A204.1 (cell line): Measurements from ENCODE around the gene TAF1D.
"Not testable (repeated sequence)": the region's sequence is repeated elsewhere in the genome, so short reads cannot be mapped to it uniquely, and the experiment has no call there.

Source experiments
- FAIRE-seq: peaks from 2 replicates; lab custom pipeline; 2012; peaks lifted over from hg19 to GRCh38; lab: Jason Lieb, UNC

Gene TAF1D, protein sequence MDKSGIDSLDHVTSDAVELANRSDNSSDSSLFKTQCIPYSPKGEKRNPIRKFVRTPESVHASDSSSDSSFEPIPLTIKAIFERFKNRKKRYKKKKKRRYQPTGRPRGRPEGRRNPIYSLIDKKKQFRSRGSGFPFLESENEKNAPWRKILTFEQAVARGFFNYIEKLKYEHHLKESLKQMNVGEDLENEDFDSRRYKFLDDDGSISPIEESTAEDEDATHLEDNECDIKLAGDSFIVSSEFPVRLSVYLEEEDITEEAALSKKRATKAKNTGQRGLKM

DNA sequence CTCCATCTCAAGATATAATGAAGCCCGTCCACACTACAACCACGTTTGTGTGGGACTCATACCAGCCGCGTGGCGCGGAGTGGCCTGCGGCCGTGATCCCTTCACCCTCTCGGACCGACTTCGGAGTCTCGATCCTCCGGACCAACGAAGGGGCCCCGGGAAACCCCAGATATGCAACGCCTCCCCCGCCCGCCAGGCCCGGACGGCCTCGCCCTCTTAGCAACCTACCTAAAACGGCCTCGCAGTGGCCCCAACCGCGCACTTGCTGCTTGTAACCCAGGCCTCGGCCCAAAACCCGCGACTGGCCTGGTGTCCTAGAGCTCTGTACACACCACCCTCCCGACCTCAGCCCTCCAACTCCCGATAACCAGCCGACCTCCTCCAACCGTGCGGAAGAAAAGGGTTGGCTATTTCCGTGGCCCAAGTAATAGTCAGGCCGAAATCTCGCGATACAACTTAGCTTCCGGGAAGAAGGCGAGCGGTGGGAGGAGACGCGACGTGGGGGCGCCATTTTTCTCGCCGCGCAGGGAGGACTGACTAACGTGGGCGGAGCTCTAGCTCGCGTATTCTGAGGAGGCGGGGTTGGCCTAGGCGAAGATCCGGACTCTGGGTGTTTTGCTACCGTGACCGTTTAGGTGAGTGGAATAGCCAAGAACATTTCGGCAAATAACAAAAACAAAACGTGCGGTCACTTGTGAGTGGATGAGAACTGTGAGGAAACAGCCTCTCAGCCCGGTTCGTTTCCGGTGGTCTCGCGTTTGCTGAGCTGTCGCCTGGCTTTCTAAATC is at the start of gene TAF1D, which contains the start of gene C11orf54:
TAF1D (minus strand) TSS at position 402 of the 788 bp plus-strand sequence. CDS start 2,191 bp downstream, outside the sequence.
C11orf54 (plus strand) TSS at position 579 of the 788 bp plus-strand sequence. CDS start 5,722 bp downstream, outside the sequence.
- FAIRE-seq: peak; percentile 96

DNA sequence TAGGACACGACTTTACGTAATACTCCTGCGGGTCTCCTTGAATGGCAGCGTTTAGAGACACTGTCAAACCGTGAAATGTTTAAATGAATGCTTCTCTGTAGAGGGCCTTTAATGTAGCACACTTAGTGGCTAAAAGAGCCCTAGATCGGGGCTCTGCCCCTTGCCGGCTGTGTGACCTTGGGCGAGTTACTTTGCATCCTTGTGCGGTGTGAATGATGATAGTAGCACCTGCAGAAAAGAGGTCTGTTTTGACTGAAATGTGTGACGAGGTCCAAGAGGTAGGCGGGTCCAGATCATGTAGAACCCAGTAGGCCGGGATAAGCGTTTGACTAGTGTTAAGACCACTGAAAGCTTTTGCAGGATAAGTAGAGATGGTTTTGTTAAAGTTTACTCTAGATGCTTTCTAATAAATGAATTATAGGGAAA is 43.7 kb upstream of the TAF1D start:
- FAIRE-seq: no peak

DNA sequence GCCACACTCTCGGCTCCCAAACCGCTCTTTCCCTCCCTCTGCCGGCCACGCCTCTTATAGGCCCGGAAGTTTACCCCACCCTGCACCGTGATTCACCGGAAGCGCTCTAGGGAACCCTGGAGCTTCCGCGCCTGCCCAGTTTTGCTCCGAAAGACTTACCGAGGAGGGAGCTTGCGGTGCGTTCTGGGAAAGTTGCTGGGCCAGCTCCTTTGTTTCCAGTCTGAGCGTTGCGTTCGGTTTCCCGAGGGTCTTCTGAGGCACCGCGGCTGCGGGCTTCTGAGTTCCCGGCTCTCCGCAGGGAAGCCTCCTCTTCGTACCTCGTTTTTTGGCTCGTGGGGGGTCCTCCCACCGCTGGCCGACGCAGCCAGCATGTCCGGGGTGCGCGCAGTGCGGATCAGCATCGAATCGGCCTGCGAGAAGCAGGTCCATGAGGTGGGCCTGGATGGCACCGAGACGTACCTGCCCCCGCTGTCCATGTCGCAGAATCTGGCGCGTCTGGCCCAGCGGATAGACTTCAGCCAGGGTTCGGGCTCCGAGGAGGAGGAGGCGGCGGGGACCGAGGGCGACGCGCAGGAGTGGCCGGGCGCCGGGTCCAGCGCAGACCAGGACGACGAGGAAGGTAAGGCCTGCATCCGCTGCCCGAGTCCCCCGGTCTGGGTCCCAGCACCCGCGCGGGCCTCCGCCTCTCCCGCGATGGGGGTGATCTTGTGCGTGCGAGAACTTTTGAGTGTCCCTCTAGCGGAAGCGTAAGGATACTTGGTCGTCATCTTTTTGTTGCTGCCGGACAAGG is 43.0 kb upstream of the TAF1D start, which contains the start of gene MED17:
MED17 (plus strand) TSS at position 138 of the 790 bp plus-strand sequence; CDS start at position 370, 232 bp downstream.
- FAIRE-seq: peak; percentile 94

DNA sequence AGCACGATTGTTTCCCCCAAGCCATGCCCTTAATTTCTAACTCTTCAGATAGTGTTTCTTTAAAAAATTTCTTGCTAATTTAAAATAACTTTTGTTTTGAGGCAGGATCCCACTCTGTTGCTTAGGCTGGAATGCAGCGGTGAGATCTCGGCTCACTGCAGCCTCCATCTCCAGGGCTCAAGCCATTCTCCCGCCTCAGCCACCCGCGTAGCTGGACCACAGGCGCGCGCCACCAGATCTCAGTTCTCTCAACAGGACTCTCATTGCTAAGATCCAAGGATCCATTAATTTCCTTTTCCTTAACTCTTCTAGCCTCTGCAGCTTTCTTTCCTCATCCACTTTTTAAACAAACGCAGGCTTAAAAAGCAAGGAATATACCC is 42.5 kb upstream of the TAF1D start:
- FAIRE-seq: no peak

DNA sequence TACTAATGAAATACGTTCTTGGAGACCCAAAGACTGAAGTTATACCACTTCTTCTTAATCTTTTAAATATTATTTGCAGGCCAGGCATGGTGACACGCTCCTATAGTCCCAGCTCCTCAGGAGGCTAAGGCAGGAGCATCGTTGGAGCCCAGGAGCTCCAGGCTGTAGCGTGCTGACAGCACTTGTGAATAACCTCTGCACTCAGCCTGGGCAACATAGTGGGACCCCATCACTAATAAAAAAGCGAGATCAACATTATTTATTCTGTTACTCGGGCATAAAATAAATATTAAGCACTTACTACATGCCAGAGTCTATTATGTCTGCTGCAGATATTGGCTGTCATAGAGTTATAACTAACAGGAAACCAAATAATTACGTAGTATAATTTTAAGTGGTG is 42.1 kb upstream of the TAF1D start:
- no peak for FAIRE-seq

DNA sequence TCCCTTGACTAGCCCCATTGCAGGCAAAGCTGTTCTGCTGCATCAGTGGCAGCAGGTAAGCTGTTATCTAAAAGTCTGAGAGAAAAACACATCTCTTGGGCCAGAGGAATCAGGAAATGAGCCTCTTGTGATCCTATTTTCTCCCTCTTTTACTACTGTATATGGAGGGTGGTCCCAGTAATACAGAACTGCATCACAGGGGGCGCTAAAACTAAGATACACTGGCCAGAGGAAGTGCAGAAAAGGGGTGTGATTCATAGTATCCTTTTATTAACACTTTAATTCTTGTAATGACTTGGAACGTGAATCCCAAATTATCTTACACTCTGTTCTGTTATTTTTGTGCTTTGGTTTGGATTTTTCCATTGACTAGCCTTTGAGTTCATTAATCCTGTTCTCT is 34.0 kb upstream of the TAF1D start:
- FAIRE-seq: no peak

DNA sequence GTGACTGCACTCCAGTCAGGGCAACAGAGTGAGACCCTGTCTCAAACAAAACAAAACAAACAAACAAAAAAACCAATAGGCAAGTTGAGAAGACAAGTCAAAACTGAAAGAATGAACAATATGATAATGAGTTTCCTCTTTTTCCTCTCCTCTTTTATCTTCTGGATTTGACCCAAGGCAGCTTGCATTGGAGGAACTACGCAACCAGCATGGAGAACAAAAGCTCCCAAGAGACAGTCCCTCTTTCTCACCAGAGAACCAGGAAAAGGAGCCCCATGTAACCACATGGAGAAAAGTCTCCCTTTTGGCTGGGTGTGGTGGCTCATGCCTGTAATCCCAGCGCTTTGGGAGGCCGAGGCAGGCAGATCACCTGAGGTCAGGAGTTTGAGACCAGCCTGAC is 33.3 kb upstream of the TAF1D start:
- FAIRE-seq: not testable (repeated sequence)

DNA sequence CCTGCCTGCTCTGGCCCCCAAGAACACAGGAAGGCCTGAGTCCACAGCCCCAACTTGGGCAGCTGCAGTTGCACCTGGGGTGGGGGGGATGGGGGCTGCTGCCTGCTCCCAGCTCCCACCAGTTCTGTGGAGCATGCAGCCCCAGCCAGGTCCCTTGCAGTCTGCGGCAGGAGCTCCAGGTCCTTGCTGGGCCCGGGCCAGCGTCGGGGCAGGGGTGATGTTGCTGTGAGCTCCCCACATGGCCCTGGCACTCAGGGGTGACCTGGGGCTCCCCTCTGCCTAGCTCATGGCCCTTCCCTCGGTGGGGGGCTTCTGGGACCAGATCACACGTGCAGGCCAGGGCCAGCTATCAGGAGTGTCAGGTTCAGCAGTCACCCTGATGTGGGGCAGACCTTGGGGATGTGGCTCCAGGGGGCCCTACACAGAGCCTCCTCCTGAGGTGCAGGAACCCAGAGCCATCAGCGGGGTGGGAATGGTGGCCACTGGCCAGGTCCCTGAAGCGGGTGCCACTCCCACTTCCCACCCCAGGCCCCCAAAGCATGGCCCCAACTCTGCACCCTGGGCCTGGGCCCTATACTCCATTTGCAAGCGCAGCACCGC is 32.4 kb upstream of the TAF1D start:
- FAIRE-seq: no peak

DNA sequence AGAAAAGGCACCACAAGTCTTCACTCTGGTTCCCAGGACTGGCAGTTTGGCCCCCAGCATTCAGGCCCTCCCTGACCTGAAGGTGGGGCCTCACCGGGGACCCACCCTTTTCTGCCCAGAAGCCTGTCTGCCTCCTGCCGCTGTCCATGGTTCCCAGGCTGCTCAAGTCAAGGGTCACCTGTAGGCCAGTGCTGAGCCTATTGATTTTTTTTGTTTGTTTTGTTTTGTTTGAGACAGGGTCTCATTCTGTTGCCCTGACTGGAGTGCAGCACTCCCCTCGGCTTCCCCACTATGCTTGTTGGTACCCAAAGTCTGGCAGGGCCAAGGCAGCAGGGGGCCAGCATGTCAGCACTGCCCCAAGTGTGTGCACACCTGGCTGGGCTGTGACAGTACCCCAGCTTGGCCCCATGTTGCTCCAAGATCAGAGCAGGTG is 31.8 kb upstream of the TAF1D start:
- no peak for FAIRE-seq

DNA sequence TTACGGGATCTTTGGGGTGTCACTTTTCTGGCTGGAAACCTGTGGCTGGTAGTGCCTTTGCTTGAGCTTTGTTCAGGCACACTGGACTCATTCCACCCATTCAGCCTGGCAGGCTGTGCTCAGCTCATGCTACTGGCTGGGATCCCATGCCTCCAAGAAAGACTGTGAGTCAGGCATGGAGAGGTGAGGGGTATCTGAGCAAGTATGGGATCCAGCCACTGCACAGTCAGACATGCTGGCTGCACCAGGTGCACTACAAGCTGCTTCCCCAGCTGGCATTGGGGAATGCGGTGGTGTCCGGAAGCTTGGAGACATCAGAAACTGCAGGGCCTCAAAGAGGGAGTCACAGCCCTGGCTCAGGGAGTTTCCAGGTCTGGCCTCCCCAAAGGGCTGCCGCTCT is 30.8 kb upstream of the TAF1D start:
- no peak for FAIRE-seq

DNA sequence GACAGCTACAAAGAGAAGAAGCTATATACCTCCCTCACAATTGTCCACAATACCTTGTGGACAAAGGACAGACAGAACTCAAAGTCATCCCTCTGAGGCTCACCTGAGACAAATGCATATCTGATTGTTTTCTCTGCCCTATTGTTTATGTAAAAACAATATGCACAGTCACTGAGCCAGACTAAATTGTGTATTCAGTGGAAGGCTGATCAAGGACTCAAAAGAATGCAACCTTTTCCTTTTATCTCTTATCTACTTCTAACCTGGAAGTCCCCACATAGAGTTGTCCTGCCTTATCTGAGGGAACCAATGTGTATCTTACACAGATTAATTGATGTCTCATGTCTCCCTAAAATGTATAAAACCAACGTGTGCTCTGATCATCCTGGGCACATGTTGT is 28.9 kb upstream of the TAF1D start:
- FAIRE-seq: no peak

DNA sequence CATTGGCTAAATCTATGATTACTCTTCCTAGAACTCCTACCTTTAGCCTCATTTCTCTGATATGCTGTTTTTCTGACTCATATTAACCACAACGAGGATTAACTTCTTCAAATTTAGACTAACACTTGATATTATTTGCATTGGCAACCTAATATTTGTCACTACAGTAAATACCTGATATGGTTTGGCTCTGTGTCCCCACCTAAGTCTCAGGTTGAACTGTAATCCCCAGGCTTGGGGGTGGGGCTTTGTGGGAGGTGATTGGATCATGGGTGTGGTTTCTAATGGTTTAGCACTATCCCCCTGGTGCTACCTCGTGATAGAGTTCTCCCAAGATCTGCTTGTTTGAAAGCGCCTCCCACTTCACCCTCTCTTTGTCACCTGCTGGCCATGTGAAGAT is 25.7 kb upstream of the TAF1D start:
- FAIRE-seq: no peak

DNA sequence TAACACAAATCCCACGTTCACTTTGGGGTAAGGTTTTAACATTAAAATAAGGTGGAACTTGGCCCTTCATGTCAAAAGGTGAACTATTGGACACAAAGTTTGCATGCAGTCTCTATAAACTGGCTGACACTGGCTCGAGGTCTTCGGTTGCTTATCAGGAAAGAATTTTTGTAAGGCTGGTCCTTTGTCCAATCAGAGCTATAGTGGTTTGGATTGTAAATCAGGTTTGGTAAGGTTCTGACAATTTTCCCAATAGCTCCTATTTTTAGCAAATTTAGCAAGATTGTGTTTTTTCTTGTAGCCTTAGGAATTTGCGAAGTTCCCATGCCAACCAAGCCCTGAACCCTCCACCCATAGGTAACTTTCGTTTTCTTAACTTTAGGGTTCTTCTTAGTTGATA is 25.2 kb upstream of the TAF1D start:
- FAIRE-seq: no peak

DNA sequence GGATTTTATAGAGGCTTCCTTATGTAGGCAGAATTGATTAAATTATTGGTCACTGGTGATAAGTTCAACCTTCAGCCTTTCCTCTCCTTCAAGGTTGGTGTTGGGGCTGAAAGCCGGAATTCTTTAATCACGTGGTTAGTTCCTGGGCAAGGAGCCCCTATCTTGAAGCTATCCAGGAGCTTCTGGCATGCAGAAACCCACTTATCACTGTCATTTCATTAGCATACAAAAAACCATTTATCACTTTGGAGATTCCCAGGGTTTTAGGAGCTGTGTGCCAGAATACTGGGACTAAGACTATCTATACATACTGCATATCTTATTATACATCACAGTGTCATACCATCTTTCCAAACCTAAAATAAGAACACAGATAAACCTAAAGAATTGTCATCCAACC is 24.3 kb upstream of the TAF1D start:
- no peak for FAIRE-seq

DNA sequence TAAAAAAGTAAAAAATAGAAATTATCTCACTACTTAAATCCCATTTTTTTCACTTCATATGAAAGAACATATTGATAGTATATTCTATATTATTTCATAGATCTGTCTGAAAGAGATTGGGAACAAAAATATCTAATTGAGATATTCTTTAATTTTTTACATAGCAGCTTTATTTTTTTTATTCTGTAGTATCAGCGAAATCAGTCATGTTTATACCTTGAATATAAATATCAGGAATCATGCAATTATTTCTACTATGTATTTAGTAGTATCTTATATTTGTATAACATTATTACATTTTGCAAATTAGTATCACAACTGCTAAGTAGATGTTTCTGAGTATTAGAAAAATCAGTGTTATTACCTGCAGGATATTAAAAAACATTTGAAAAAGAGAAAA is 20.6 kb upstream of the TAF1D start:
- peak; percentile 6 for FAIRE-seq

DNA sequence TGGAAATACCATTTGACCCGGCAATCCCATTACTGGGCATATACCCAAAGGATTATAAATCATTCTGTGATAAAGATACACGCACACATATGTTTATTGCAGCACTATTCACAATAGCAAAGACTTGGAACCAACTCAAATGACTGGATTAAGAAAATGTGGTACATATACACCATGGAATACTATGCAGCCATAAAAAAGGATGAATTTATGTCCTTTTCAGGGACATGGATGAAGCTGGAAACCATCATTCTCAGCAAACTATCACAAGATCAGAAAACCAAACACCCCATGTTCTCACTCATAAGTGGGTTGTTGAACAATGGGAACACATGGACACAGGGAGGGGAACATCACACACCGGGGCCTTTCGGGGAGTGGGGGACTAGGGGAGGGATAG is 17.8 kb upstream of the TAF1D start:
- not testable (repeated sequence) for FAIRE-seq

DNA sequence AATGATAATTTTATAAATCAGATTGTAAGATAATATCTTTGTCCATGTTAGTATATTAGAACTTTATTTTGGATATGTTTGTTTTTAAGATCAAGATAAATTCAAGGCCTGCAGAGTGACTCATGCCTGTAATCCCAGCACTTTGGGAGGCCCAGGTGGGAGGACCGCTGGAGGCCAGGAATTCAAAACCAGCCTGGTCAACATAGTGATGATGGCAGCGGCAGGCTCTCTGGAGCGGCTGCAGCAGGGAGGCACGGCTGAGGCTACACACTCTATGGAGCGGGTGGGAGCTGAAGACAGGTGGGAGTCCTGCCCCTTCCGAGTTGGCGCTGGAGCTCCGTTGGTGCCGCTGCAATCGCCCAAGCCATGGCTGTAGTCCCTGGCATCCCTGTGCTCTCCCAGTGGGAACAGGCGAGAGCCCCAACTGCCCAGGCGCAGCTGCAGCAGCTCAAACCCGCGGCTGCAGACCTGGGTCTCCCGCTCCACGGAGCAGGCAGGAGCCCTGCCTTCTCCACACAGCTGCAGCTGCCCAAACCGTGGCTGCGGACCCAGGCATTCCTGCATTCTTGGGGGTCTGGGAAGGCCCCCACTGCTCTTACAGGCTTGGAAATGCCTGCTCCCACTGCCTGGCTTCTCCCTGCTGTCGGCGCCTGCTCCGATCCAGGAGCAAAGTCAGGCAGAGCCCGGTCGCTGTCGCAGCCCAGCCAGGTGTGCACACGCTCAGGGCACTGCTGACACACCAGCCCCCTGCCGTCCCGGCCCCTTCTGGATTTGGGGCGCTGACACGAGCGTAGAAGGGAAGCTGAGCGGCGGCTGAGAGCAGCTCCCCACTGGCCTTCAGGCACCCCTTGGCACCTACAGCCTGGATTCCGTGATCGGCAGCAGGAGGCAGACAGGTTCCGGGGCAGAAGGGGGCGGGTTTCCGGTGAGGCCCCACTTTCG is 16.9 kb upstream of the TAF1D start:
- FAIRE-seq: no peak

DNA sequence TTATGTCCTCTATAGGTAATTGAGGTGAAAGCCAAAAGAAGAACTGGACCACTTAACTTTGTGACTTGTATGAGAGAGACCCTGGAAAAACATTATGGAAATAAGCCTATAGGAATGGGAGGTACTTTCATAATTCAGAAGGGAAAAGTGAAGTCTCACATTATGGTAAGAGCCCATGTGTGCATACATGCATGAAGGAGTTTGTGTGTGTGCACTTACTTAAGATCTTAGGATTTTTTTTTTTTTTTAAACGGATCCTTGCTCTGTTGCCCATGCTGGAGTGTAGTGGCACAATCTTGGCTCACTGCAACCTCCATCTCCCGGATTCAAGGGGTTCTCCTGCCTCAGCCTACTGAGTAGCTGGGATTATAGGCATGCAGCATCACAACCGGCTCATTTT is 16.0 kb upstream of the TAF1D start:
- no peak for FAIRE-seq

DNA sequence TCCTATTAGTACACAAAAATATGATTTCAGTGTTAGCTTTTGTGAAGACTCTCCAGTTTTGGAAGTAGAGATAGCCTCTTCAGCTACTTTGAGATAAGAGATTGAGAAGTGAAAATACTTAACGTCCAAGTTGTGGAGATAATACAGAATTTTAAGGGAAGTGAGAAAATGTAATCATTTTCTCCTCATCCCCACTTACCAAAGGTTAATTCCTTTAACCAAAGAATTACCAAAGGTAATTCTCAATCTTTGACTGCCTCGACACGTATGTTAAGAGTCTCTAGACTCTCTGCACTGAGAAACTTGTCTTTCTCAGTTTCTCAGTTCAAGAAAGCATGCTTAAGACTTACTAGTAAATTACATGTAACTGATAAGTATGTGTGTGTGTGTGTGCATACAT is 15.5 kb upstream of the TAF1D start:
- no peak for FAIRE-seq

DNA sequence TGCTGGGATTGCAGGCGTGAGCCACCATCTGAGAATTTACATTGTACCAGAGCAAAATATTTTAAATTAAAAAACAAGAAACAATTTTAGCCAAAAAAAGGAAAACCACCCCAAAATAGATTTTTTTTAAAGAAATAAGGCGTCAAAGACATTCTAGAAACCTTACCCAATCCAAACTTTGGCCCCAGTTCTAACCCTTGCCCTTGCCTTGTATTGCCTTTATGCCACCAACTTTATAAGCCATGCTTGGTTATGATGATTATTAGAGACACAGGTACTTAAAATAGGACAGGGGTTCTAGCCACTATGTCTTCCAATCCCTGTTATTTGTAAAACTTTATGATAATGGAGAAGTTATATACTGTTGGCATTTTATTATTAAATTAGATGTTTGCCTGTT is 11.9 kb upstream of the TAF1D start:
- no peak for FAIRE-seq

DNA sequence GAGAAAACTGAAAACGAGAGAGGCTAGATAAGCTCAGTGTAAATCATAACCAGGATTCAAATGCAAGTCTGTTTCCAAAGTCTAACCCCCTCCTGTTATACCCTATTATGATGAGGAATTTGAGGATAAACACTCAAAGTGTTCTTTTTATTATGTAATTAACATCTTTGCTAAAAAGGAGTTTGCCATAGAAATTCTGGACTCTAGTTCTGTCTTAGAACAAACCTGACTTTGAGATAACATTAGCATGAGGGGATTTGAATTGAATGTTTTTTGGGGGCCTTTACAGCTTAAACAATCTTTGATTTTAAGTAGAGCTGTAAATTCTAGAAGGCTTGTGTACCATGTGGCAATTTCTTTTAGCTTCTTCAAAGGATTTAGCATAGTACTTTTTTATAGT is 9.7 kb upstream of the TAF1D start:
- no peak for FAIRE-seq
